MM.1S (cell line): ENCODE results near the gene ABHD3.
"Not testable (repeated sequence)": the region's sequence is repeated elsewhere in the genome, so short reads cannot be mapped to it uniquely, and the experiment has no call there.

Source experiments
- DNase-seq: peaks from one replicate; pipeline ENCODE4 v3.0.0-alpha.2; 2015
- H2AFZ ChIP-seq: fragments of 300-600 bp; sonication (generic); 2 replicates; pipeline ENCODE4 v1.6.0; 2016; ENCODE audit warnings: antibody characterized with exemption, low read length
- H3F3A ChIP-seq: fragments of 300-600 bp; sonication (generic); 2 replicates; pipeline ENCODE4 v1.6.1; 2016; ENCODE audit warnings: mild to moderate bottlenecking, antibody characterized with exemption, low read length, moderate library complexity, mixed read lengths; ENCODE audit not compliant: insufficient read depth
- H3K27ac ChIP-seq: fragments of 300-600 bp; sonication (generic); 2 replicates; pipeline ENCODE4 v1.5.1; 2016; ENCODE audit warnings: mild to moderate bottlenecking, low read length
- H3K27me3 ChIP-seq: fragments of 300-600 bp; sonication (generic); replicated peaks from 2 replicates; pipeline ENCODE4 v1.6.0; 2016; ENCODE audit warnings: low read length; ENCODE audit not compliant: insufficient read depth
- H3K36me3 ChIP-seq: fragments of 300-600 bp; sonication (generic); replicated peaks from 2 replicates; pipeline ENCODE4 v1.6.1; 2016; ENCODE audit warnings: mild to moderate bottlenecking, low read length, mixed read lengths; ENCODE audit not compliant: insufficient read depth
- H3K4me1 ChIP-seq: fragments of 300-600 bp; sonication (generic); 2 replicates; pipeline ENCODE4 v1.6.1; 2016; ENCODE audit warnings: low read length, mixed read lengths
- H3K4me2 ChIP-seq: fragments of 300-600 bp; sonication (generic); 2 replicates; pipeline ENCODE4 v1.6.0; 2016; ENCODE audit warnings: low read depth, low read length
- H3K4me3 ChIP-seq: fragments of 300-600 bp; sonication (generic); 2 replicates; pipeline ENCODE4 v1.5.1; 2016; ENCODE audit warnings: low read length, mixed read lengths
- H3K79me2 ChIP-seq: fragments of 300-600 bp; sonication (generic); 2 replicates; pipeline ENCODE4 v1.6.1; 2016; ENCODE audit warnings: mixed run types, low read length, mixed read lengths
- H3K9ac ChIP-seq: fragments of 300-600 bp; sonication (generic); 2 replicates; pipeline ENCODE4 v1.6.1; 2016; ENCODE audit warnings: low read length, mixed read lengths
- H3K9me2 ChIP-seq: fragments of 300-600 bp; sonication (generic); replicated peaks from 2 replicates; pipeline ENCODE4 v1.6.1; 2016; ENCODE audit warnings: mild to moderate bottlenecking, low read length, mixed read lengths; ENCODE audit not compliant: insufficient read depth
- H3K9me3 ChIP-seq: fragments of 300-600 bp; sonication (generic); replicated peaks from 2 replicates; pipeline ENCODE4 v1.6.1; 2016; ENCODE audit warnings: mild to moderate bottlenecking, low read length, mixed read lengths; ENCODE audit not compliant: insufficient read depth
- H4K20me1 ChIP-seq: fragments of 300-600 bp; sonication (generic); 2 replicates; pipeline ENCODE4 v1.6.1; 2016; ENCODE audit warnings: mild to moderate bottlenecking, low read length, moderate library complexity, mixed read lengths; ENCODE audit not compliant: insufficient read depth
- CTCF ChIP-seq: fragments of 300-600 bp; sonication (generic); IDR thresholded peaks from 2 replicates; pipeline ENCODE4 v1.5.1; 2016; ENCODE audit warnings: antibody characterized with exemption, low read length, mixed read lengths
- EZH2 ChIP-seq: fragments of 300-600 bp; sonication (generic); optimal IDR thresholded peaks from 2 replicates; pipeline ENCODE3; 2017; ENCODE audit warnings: low read depth, mild to moderate bottlenecking, antibody characterized with exemption, low read length, mixed read lengths
- EZH2phosphoT487 ChIP-seq: fragments of 300-600 bp; sonication (generic); IDR thresholded peaks from 2 replicates; pipeline ENCODE4 v1.6.1; 2018; ENCODE audit warnings: antibody characterized with exemption, low read length

The ABHD3 gene

GRCh38 chr18:21714474-21714873 is 9.9 kb upstream of the ABHD3 start:
- no peaks in the 10 kb centered on the region for H4K20me1 ChIP-seq
- TF ChIP-seq EZH2 = no peak
- TF ChIP-seq CTCF = no peak
- no peak for TF ChIP-seq EZH2phosphoT487
- H3K9ac ChIP-seq = no peak overlapping the region
- H3K4me1 ChIP-seq = 0 out of 2 replicates have a peak, but pooled peaks cover 4% of the 10 kb centered on the region
- H3K4me3 ChIP-seq = no peak overlapping the region
- H3K27me3 ChIP-seq = no peaks in the 10 kb centered on the region
- no peak overlapping the region for H2AFZ ChIP-seq
- H3K79me2 ChIP-seq = no peaks in the 10 kb centered on the region
- no peaks in the 10 kb centered on the region for H3K9me3 ChIP-seq
- H3K4me2 ChIP-seq = no peak overlapping the region
- H3K27ac ChIP-seq = no peak overlapping the region
- H3F3A ChIP-seq = no peaks in the 10 kb centered on the region
- no peaks in the 10 kb centered on the region for H3K9me2 ChIP-seq
- no peaks in the 10 kb centered on the region for H3K36me3 ChIP-seq
- DNase-seq = peak; percentile 14

- not testable (repeated sequence) for H3K9me2 ChIP-seq, H3K9ac ChIP-seq, H4K20me1 ChIP-seq, H3K27ac ChIP-seq, H3K36me3 ChIP-seq, H3K4me1 ChIP-seq, H3K27me3 ChIP-seq, H3K4me3 ChIP-seq, H2AFZ ChIP-seq, DNase-seq, H3K9me3 ChIP-seq, H3K4me2 ChIP-seq
- Histone ChIP-seq H3F3A (peaks cover 15% of the 10 kb centered on the region), H3K79me2 (peaks cover 30% of the 10 kb centered on the region)
These were observed 2.6 kb upstream of the ABHD3 start for GRCh38 chr18:21707130-21707529.

GRCh38 chr18:21706386-21706865 is 1.9 kb upstream of the ABHD3 start:
- no peak overlapping the region for H2AFZ ChIP-seq
- no peak for DNase-seq
- H3K4me2 ChIP-seq = no peak overlapping the region
- H3K4me1 ChIP-seq = peaks cover 15% of the 10 kb centered on the region
- H4K20me1 ChIP-seq = no peaks in the 10 kb centered on the region
- H3K9me3 ChIP-seq = no peaks in the 10 kb centered on the region
- peaks cover 37% of the 10 kb centered on the region for H3K79me2 ChIP-seq
- H3K36me3 ChIP-seq = 0 out of 2 replicates have a peak, but pooled peaks cover 5% of the 10 kb centered on the region
- peaks cover 21% of the 10 kb centered on the region for H3F3A ChIP-seq
- no peak overlapping the region for H3K4me3 ChIP-seq
- H3K27ac ChIP-seq = no peak overlapping the region
- H3K9me2 ChIP-seq = no peaks in the 10 kb centered on the region
- TF ChIP-seq EZH2phosphoT487 (no peak), CTCF (no peak), EZH2 (no peak)
- H3K27me3 ChIP-seq = no peaks in the 10 kb centered on the region
- H3K9ac ChIP-seq = no peak overlapping the region

GRCh38 chr18:21703241-21703820 is 1.2 kb downstream of the ABHD3 start:
- no peaks in the 10 kb centered on the region for H4K20me1 ChIP-seq
- peak overlapping the region; percentile 93 for H2AFZ ChIP-seq
- H3K27ac ChIP-seq = peak overlapping the region; percentile 95
- no peak for TF ChIP-seq EZH2phosphoT487
- no peak for TF ChIP-seq EZH2
- no peak for TF ChIP-seq CTCF
- H3K4me3 ChIP-seq = peak overlapping the region; percentile 93
- H3K36me3 ChIP-seq = peaks cover 5% of the 10 kb centered on the region; the same call in 1 of the 2 replicates
- H3K79me2 ChIP-seq = peaks cover 56% of the 10 kb centered on the region
- no peaks in the 10 kb centered on the region for H3K27me3 ChIP-seq
- H3K9me2 ChIP-seq = no peaks in the 10 kb centered on the region
- H3K4me1 ChIP-seq = peaks cover 17% of the 10 kb centered on the region
- peak overlapping the region; percentile 88 for H3K9ac ChIP-seq
- peak; percentile 73 for DNase-seq
- H3K4me2 ChIP-seq = peak overlapping the region; percentile 76
- H3K9me3 ChIP-seq = no peaks in the 10 kb centered on the region
- H3F3A ChIP-seq = peaks cover 21% of the 10 kb centered on the region
